K562 (cell line): Measurements from ENCODE around the gene ATP2B1. TPM values are rescaled to one million over a fixed set of nuclear protein-coding genes. Genes with fewer than 3 reads are reported as not detected.

Experiments
- ATAC-seq: fragments of 200-7000 bp; cut with Tn5 transposase; 3 replicates; pipeline ENCODE4 v1.9.1; 2020; ENCODE audit warnings: moderate library complexity
- BruUV-seq: library from RNA; stranded (reverse); fragments of 400-500 nt; replicated peaks from 2 replicates; lab custom pipeline; 2021; lab: Mats Ljungman, UMichigan
- CTCF ChIA-PET: fragments of 300-600 bp; formaldehyde crosslinking; extraction: SDS; loops from one replicate; lab custom pipeline; 2021; ENCODE audit warnings: low intra/inter-chr PET ratio; lab: Yijun Ruan, JAX
- POLR2A ChIA-PET: fragments of 300-600, 350-650 bp; sonication (Branson Sonifier 250); formaldehyde crosslinking; extraction: SDS; loops from one replicate; lab custom pipeline; 2021; ENCODE audit warnings: antibody characterized with exemption, inconsistent platforms; lab: Yijun Ruan, JAX
- DNase-seq, 4 experiments: peaks; one replicate each; pipeline versions ENCODE4 v3.0.0 to v3.0.0-alpha.2; 2011 to 2018; ENCODE audit warnings: low spot score in 3 of 4, mixed read lengths in 3 of 4; ENCODE audit errors: extremely low read depth in 1 of 4
- FAIRE-seq: peaks from 2 replicates; lab custom pipeline; 2011; peaks lifted over from hg19 to GRCh38; lab: Jason Lieb, UNC
- H2AFZ ChIP-seq: 2 replicates; pipeline ENCODE4 v1.6.0; 2011; ENCODE audit warnings: low read depth, low read length, control low read depth, inconsistent platforms
- H3K27ac ChIP-seq: fragments of 200-600 bp; 3 replicates; pipeline ENCODE4 v1.8.0; 2011; ENCODE audit warnings: low read depth, mild to moderate bottlenecking, control low read depth, inconsistent platforms, low read length, moderate library complexity, mixed read lengths; ENCODE audit errors: extremely low read depth
- H3K27me3 ChIP-seq, 2 experiments: fragments of 300-600 bp in 1 of 2; 2 replicates in 1 of 2; 3 replicates in 1 of 2; pipeline versions ENCODE4 v1.6.0 to v1.8.0; 2011; ENCODE audit warnings: inconsistent platforms in 2 of 2, low read length in 2 of 2, mild to moderate bottlenecking in 1 of 2, mixed read lengths in 1 of 2, moderate library complexity in 1 of 2; ENCODE audit not compliant: control insufficient read depth in 2 of 2, insufficient read depth in 2 of 2
- H3K36me3 ChIP-seq: fragments of 300-600 bp; 3 replicates; pipeline ENCODE4 v1.8.0; 2011; ENCODE audit warnings: mild to moderate bottlenecking, low read length, inconsistent platforms; ENCODE audit not compliant: control insufficient read depth, insufficient read depth
- H3K4me1 ChIP-seq, 2 experiments: fragments of 200-600 bp in 1 of 2; replicated peaks in 1 of 2; 2 replicates in 1 of 2; 3 replicates in 1 of 2; pipeline versions ENCODE4 v1.5.1 to v1.8.0; 2011; ENCODE audit warnings: inconsistent platforms in 2 of 2, low read length in 2 of 2, mild to moderate bottlenecking in 1 of 2, mixed read lengths in 1 of 2, moderate library complexity in 1 of 2; ENCODE audit not compliant: control insufficient read depth in 2 of 2, insufficient read depth in 2 of 2
- H3K4me2 ChIP-seq: 2 replicates; pipeline ENCODE4 v1.6.1; 2011; ENCODE audit warnings: low read length, control low read depth, inconsistent platforms, mixed read lengths; ENCODE audit not compliant: insufficient read depth
- H3K4me3 ChIP-seq: fragments of 200-600 bp; sonication (generic), shearing (Covaris generic); 2 replicates; pipeline ENCODE4 v1.5.1; 2016; ENCODE audit warnings: control low read depth, inconsistent platforms
- H3K79me2 ChIP-seq: fragments of 200-600 bp; 3 replicates; pipeline ENCODE4 v1.8.0; 2011; ENCODE audit warnings: low read length, inconsistent platforms; ENCODE audit not compliant: control insufficient read depth, insufficient read depth
- H3K9ac ChIP-seq, 2 experiments: 2 replicates each; pipeline versions ENCODE4 v1.6.0 to v1.6.1; 2011; ENCODE audit warnings: low read depth in 2 of 2, low read length in 2 of 2, control low read depth in 1 of 2, inconsistent platforms in 1 of 2, mild to moderate bottlenecking in 1 of 2, mixed read lengths in 1 of 2; ENCODE audit not compliant: insufficient read depth in 1 of 2
- H3K9me1 ChIP-seq: one replicate; pipeline ENCODE4 v1.6.0; 2011; ENCODE audit warnings: inconsistent platforms, mild to moderate bottlenecking, low read length, moderate library complexity; ENCODE audit not compliant: control insufficient read depth, insufficient read depth
- H3K9me3 ChIP-seq: replicated peaks from 2 replicates; pipeline ENCODE4 v1.5.1; 2011; ENCODE audit warnings: low read depth, low read length, inconsistent platforms; ENCODE audit not compliant: control insufficient read depth, insufficient read depth
- H4K20me1 ChIP-seq: replicated peaks from 2 replicates; pipeline ENCODE4 v1.6.1; 2011; ENCODE audit warnings: low read length, inconsistent platforms, mixed read lengths; ENCODE audit not compliant: control insufficient read depth, insufficient read depth
- ATF4 ChIP-seq: fragments of 450-650 bp; formaldehyde crosslinking; IDR thresholded peaks from 2 replicates; pipeline ENCODE4 v1.4.0; 2022; ENCODE audit warnings: mild to moderate bottlenecking, moderate library complexity
- E2F3 ChIP-seq: fragments of 250-450 bp; sonication (Bioruptor Pico); IDR thresholded peaks from 2 replicates; pipeline ENCODE4 v1.4.0; 2020; ENCODE audit warnings: mild to moderate bottlenecking
- HEY1 ChIP-seq: fragments of 250-450 bp; sonication (Bioruptor Pico); IDR thresholded peaks from 2 replicates; pipeline ENCODE4 v1.5.0; 2020; ENCODE audit warnings: mild to moderate bottlenecking, moderate library complexity, borderline replicate concordance
- HNRNPLL ChIP-seq: fragments of 200-400 bp; formaldehyde crosslinking; IDR thresholded peaks from 2 replicates; pipeline ENCODE4 v1.6.1; 2017; ENCODE audit warnings: low read length, low read depth, mild to moderate bottlenecking; ENCODE audit not compliant: poor library complexity, severe bottlenecking
- ID3 ChIP-seq, 2 experiments: fragments of 250-450 bp in 1 of 2; fragments of 450-650 bp in 1 of 2; sonication (Bioruptor Pico) in 1 of 2; IDR thresholded peaks; 2 replicates each; pipeline versions ENCODE4 v1.6.1 to v1.8.0; 2016 to 2021; ENCODE audit warnings: mild to moderate bottlenecking in 2 of 2, moderate library complexity in 2 of 2, missing compliant biosample characterization in 1 of 2, missing genetic modification characterization in 1 of 2
- LCOR ChIP-seq: sonication (generic); formaldehyde crosslinking; IDR thresholded peaks from 2 replicates; pipeline ENCODE4 v1.8.0; 2022; ENCODE audit warnings: mild to moderate bottlenecking, missing genetic modification reagents
- MEF2A ChIP-seq: IDR thresholded peaks from 2 replicates; pipeline ENCODE4 v1.6.1; 2011; ENCODE audit warnings: low read depth, mild to moderate bottlenecking, low read length, moderate library complexity; ENCODE audit not compliant: control insufficient read depth
- NCOA1 ChIP-seq: fragments of 450-650 bp; IDR thresholded peaks from 2 replicates; pipeline ENCODE4 v1.6.1; 2016; ENCODE audit warnings: low read depth
- NELFE ChIP-seq: IDR thresholded peaks from 2 replicates; pipeline ENCODE4 v1.6.1; 2011; ENCODE audit warnings: mild to moderate bottlenecking; ENCODE audit not compliant: insufficient read depth, insufficient read length
- PHB ChIP-seq: fragments of 250-450 bp; sonication (Bioruptor Pico); IDR thresholded peaks from 2 replicates; pipeline ENCODE4 v1.5.0; 2021
- PTBP1 ChIP-seq: fragments of 200-400 bp; formaldehyde crosslinking; IDR thresholded peaks from 2 replicates; pipeline ENCODE4 v1.6.1; 2017; ENCODE audit warnings: low read depth, low read length
- RBM34 ChIP-seq: fragments of 200-400 bp; formaldehyde crosslinking; IDR thresholded peaks from 2 replicates; pipeline ENCODE4 v1.6.1; 2018; ENCODE audit warnings: low read length, borderline replicate concordance; ENCODE audit not compliant: insufficient read depth
- SMC3 ChIP-seq: conservative IDR thresholded peaks from 2 replicates; pipeline ENCODE4 v1.6.1; 2011; ENCODE audit warnings: low read depth, low read length, improper control_type of control experiment; ENCODE audit not compliant: insufficient read depth
- TOE1 ChIP-seq, 2 experiments: fragments of 450-650 bp in 1 of 2; sonication (generic) in 1 of 2; formaldehyde crosslinking in 1 of 2; IDR thresholded peaks; 2 replicates each; pipeline versions ENCODE4 v1.7.1 to v1.8.0; 2016 to 2022; ENCODE audit warnings: borderline replicate concordance in 2 of 2, mild to moderate bottlenecking in 2 of 2, antibody characterized with exemption in 1 of 2, inconsistent platforms in 1 of 2, low read depth in 1 of 2, missing genetic modification reagents in 1 of 2, moderate library complexity in 1 of 2
- ZNF184 ChIP-seq: sonication (generic); formaldehyde crosslinking; IDR thresholded peaks from 2 replicates; pipeline ENCODE4 v1.5.0; 2020; ENCODE audit warnings: missing genetic modification reagents
- ZNF707 ChIP-seq: fragments of 250-450 bp; sonication (Bioruptor Pico); conservative IDR thresholded peaks from 2 replicates; pipeline ENCODE4 v1.8.0; 2022; ENCODE audit warnings: inconsistent platforms, mild to moderate bottlenecking, moderate library complexity
- WGBS: fragments of 100-300 bp; shearing (Covaris generic); methylation state at CpG from one replicate; pipeline ENCODE4 v1.1.6; 2016; ENCODE audit warnings: low coverage, mixed read lengths; ENCODE audit not compliant: insufficient coverage; ENCODE audit errors: missing lambda C conversion rate; 5-methylcytosine and 5-hydroxymethylcytosine counted together
- in situ Hi-C: fragments of 300-500 bp; cut with MboI; formaldehyde crosslinking; loops from 4 replicates; pipeline ENCODE4 v1.15.0; 2018; ENCODE audit warnings: inconsistent platforms, mixed read lengths
- intact Hi-C: fragments of 100-400 bp; cut with micrococcal nuclease; formaldehyde crosslinking; loops from 2 replicates; pipeline ENCODE4 v1.14.2; 2022
- polyA plus RNA-seq, 8 experiments: library from polyadenylated mRNA; depleted of rRNA in 4 of 8; stranded (reverse) in 5 of 8; unstranded in 3 of 8; fragments of >200 nt; fragmentation: Nextera tagmentation in 2 of 8; fragmentation: Illumina TruSeq in 1 of 8; extraction: Ambion mirVana in 2 of 8; extraction: Trizol in 1 of 8; gene quantifications; 2 replicates each; pipeline versions ENCODE4 v1.2.1 to v1.2.3, GENCODE V29; 2011 to 2014; ENCODE audit warnings: inconsistent platforms in 1 of 8, missing spikeins in 1 of 8
- total RNA-seq, 7 experiments: library from RNA; depleted of rRNA in 6 of 7; stranded (reverse); fragments of >200 nt in 6 of 7; fragmentation: Illumina TruSeq in 2 of 7; extraction: Trizol in 2 of 7; gene quantifications; 2 replicates each; pipeline versions ENCODE4 v1.2.1 to v1.2.3, GENCODE V29; 2011 to 2021; ENCODE audit warnings: low replicate concordance in 1 of 7
- TF ChIP-seq, protein P1 (sequence below): fragments of 250-450 bp; sonication (Bioruptor Pico); IDR thresholded peaks from 2 replicates; pipeline ENCODE4 v1.4.0; 2020; ENCODE audit warnings: mild to moderate bottlenecking, moderate library complexity

ATP2B1 gene
- total and polyA plus RNA-seq, 9 of the 15 experiments (the other 6 are each of a cell fraction or from before 2014, with no cell fraction given): 8.6 to 39.0 (median 27.8) TPM

DNA sequence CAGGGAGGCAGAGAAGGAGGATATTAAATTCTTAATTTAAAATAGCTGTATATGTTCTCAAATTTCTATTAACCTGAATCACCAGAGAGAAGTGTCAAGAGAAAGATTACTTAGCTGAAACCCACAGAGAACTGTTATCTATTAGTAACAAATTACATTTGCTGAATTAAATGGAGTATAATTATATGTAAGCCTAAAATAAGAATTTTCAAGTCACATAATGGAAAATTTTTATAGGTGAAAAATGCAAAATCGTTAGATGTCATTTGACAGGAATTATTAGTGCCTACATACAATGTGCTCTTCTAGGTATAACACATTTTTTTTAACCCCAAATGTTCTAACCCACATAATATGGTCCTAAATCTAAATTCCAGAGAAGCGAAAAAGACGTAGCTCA lies 4.1 kb upstream of the ATP2B1 start:
- POLR2A ChIA-PET: no interaction called here
- 64% methylated on average over 3 of the region's 3 CpGs for WGBS
- DNase-seq (no peak), ATAC-seq (no peak), FAIRE-seq (no peak)
- no peaks in the 10 kb centered on the region for H3K27me3 ChIP-seq
- peaks cover 7 to 22% of the 10 kb centered on the region in 2 experiments; a peak in 3 of 5 replicates for H3K4me1 ChIP-seq
- no TSS peak for BruUV-seq
- H3K79me2 ChIP-seq: peaks cover 6% of the 10 kb centered on the region
- CTCF ChIA-PET: no interaction called here
- H3K9me1 ChIP-seq: no peaks in the 10 kb centered on the region
- no peak overlapping the region for H3K27ac ChIP-seq
- no peaks in the 10 kb centered on the region for H3K36me3 ChIP-seq
- no peak overlapping the region for H2AFZ ChIP-seq
- intact Hi-C loops: no loop called here
- H3K9ac ChIP-seq: no peak overlapping the region
- H4K20me1 ChIP-seq: no peaks in the 10 kb centered on the region; the same call in 1 of the 2 replicates
- in situ Hi-C loops: no loop called here
- no peak overlapping the region for H3K4me3 ChIP-seq
- H3K9me3 ChIP-seq: no peaks in the 10 kb centered on the region
- TF ChIP-seq ZNF707 (no peak), HNRNPLL (no peak), PTBP1 (no peak), E2F3 (CRISPR knock-in tag) (no peak), HEY1 (CRISPR knock-in tag) (no peak), NELFE (no peak), SMC3 (no peak), ATF4 (CRISPR knock-in tag) (no peak), PHB (CRISPR knock-in tag) (no peak), LCOR (CRISPR knock-in tag) (no peak), RBM34 (no peak), NCOA1 (no peak), MEF2A (no peak), TOE1 (IDR thresholded peaks at IDR 0.05; ENCODE audit: borderline replicate concordance) (no peak), TOE1 (CRISPR knock-in tag; IDR thresholded peaks at IDR 0.05; ENCODE audit: borderline replicate concordance, low read depth) (no peak), ZNF184 (CRISPR knock-in tag) (no peak), ID3 (CRISPR knock-in tag; IDR thresholded peaks at IDR 0.05) (no peak), ID3 (tag; IDR thresholded peaks at IDR 0.05) (no peak)
- TF ChIP-seq, protein P1, sequence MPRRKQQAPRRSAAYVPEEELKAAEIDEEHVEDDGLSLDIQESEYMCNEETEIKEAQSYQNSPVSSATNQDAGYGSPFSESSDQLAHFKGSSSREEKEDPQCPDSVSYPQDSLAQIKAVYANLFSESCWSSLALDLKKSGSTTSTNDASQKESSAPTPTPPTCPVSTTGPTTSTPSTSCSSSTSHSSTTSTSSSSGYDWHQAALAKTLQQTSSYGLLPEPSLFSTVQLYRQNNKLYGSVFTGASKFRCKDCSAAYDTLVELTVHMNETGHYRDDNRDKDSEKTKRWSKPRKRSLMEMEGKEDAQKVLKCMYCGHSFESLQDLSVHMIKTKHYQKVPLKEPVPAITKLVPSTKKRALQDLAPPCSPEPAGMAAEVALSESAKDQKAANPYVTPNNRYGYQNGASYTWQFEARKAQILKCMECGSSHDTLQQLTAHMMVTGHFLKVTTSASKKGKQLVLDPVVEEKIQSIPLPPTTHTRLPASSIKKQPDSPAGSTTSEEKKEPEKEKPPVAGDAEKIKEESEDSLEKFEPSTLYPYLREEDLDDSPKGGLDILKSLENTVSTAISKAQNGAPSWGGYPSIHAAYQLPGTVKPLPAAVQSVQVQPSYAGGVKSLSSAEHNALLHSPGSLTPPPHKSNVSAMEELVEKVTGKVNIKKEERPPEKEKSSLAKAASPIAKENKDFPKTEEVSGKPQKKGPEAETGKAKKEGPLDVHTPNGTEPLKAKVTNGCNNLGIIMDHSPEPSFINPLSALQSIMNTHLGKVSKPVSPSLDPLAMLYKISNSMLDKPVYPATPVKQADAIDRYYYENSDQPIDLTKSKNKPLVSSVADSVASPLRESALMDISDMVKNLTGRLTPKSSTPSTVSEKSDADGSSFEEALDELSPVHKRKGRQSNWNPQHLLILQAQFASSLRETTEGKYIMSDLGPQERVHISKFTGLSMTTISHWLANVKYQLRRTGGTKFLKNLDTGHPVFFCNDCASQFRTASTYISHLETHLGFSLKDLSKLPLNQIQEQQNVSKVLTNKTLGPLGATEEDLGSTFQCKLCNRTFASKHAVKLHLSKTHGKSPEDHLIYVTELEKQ (CRISPR knock-in tag): no peak
- no peak overlapping the region for H3K4me2 ChIP-seq
